WTC11 (cell line): Measurements from ENCODE around the gene OTP. TPM values are rescaled to one million over a fixed set of nuclear protein-coding genes. Genes with fewer than 3 reads are reported as not detected.

Source experiments
- ATAC-seq: fragments of 200-7000 bp; cut with Tn5 transposase; 2 replicates; pipeline ENCODE4 v1.10.0; 2021; ENCODE audit warnings: mild to moderate bottlenecking, moderate library complexity
- CTCF ChIA-PET: fragments of 300-600 bp; sonication (Branson Sonifier 250); formaldehyde crosslinking; loops from one replicate; lab custom pipeline; 2021; ENCODE audit warnings: antibody characterized with exemption; lab: Charles Lee
- POLR2A ChIA-PET: fragments of 350-600 bp; sonication (Branson Sonifier 250); formaldehyde crosslinking; loops from one replicate; lab custom pipeline; 2021; ENCODE audit warnings: antibody characterized with exemption; lab: Charles Lee
- DNase-seq: peaks from one replicate; pipeline ENCODE4 v3.0.0; 2021; ENCODE audit warnings: low spot score
- H3K27ac Mint-ChIP-seq: 2 replicates; pipeline ENCODE4 v1.8.0; 2021; ENCODE audit warnings: mixed read lengths
- H3K27me3 Mint-ChIP-seq: 2 replicates; pipeline ENCODE4 v1.8.0; 2021; ENCODE audit warnings: low read depth, mild to moderate bottlenecking, moderate library complexity, mixed read lengths
- H3K36me3 Mint-ChIP-seq: 2 replicates; pipeline ENCODE4 v1.8.0; 2021; ENCODE audit warnings: mixed read lengths
- H3K4me1 Mint-ChIP-seq: 2 replicates; pipeline ENCODE4 v1.8.0; 2022; ENCODE audit warnings: mixed read lengths
- H3K4me3 Mint-ChIP-seq: 2 replicates; pipeline ENCODE4 v1.8.0; 2021; ENCODE audit warnings: mild to moderate bottlenecking, moderate library complexity, mixed read lengths
- H3K9me3 Mint-ChIP-seq: 2 replicates; pipeline ENCODE4 v1.8.0; 2021; ENCODE audit warnings: mixed read lengths
- AFF4 ChIP-seq: sonication (generic); formaldehyde crosslinking; IDR thresholded peaks from 2 replicates; pipeline ENCODE4 v1.8.1; 2023; ENCODE audit warnings: mild to moderate bottlenecking, missing genetic modification reagents, borderline replicate concordance
- AR ChIP-seq: fragments of 250-450 bp; sonication (Bioruptor Pico); IDR thresholded peaks from 2 replicates; pipeline ENCODE4 v1.9.0; 2021; ENCODE audit warnings: mild to moderate bottlenecking
- ARID4B ChIP-seq: sonication (generic); formaldehyde crosslinking; IDR thresholded peaks from 2 replicates; pipeline ENCODE4 v1.8.0; 2023; ENCODE audit warnings: missing genetic modification reagents, mild to moderate bottlenecking, borderline replicate concordance
- CREM ChIP-seq: sonication (generic); formaldehyde crosslinking; IDR thresholded peaks from 2 replicates; pipeline ENCODE4 v1.8.1; 2022; ENCODE audit warnings: mild to moderate bottlenecking, missing genetic modification reagents, moderate library complexity
- E2F5 ChIP-seq: sonication (generic); formaldehyde crosslinking; IDR thresholded peaks from 2 replicates; pipeline ENCODE4 v1.8.1; 2022; ENCODE audit warnings: mild to moderate bottlenecking, moderate library complexity, missing genetic modification reagents
- ERG ChIP-seq: fragments of 250-450 bp; sonication (Bioruptor Pico); IDR thresholded peaks from 2 replicates; pipeline ENCODE4 v1.8.0; 2021; ENCODE audit warnings: mild to moderate bottlenecking
- GTF2I ChIP-seq: fragments of 250-450 bp; sonication (Bioruptor Pico); conservative IDR thresholded peaks from 2 replicates; pipeline ENCODE4 v1.4.0; 2021; ENCODE audit warnings: mild to moderate bottlenecking
- MLX ChIP-seq: sonication (generic); formaldehyde crosslinking; IDR thresholded peaks from 2 replicates; pipeline ENCODE4 v1.8.1; 2023; ENCODE audit warnings: mild to moderate bottlenecking, missing genetic modification reagents, moderate library complexity
- MYBL2 ChIP-seq: sonication (generic); formaldehyde crosslinking; IDR thresholded peaks from 2 replicates; pipeline ENCODE4 v1.8.1; 2023; ENCODE audit warnings: mild to moderate bottlenecking, moderate library complexity, missing genetic modification reagents
- NFYB ChIP-seq: sonication (generic); formaldehyde crosslinking; conservative IDR thresholded peaks from 2 replicates; pipeline ENCODE4 v1.8.0; 2022; ENCODE audit warnings: low read depth, missing genetic modification reagents
- PRRX2 ChIP-seq: fragments of 250-450 bp; sonication (Bioruptor Pico); IDR thresholded peaks from 2 replicates; pipeline ENCODE4 v1.8.0; 2021; ENCODE audit warnings: mild to moderate bottlenecking
- RORB ChIP-seq: fragments of 250-450 bp; sonication (Bioruptor Pico); IDR thresholded peaks from 2 replicates; pipeline ENCODE4 v1.9.0; 2021; ENCODE audit warnings: mild to moderate bottlenecking
- SMAD3 ChIP-seq: sonication (generic); formaldehyde crosslinking; IDR thresholded peaks from 2 replicates; pipeline ENCODE4 v1.8.0; 2022; ENCODE audit warnings: missing genetic modification reagents, mild to moderate bottlenecking, borderline replicate concordance
- USF2 ChIP-seq: sonication (generic); formaldehyde crosslinking; IDR thresholded peaks from 2 replicates; pipeline ENCODE4 v1.8.1; 2023; ENCODE audit warnings: mild to moderate bottlenecking, missing genetic modification reagents, moderate library complexity
- ZBTB43 ChIP-seq: sonication (generic); formaldehyde crosslinking; IDR thresholded peaks from 2 replicates; pipeline ENCODE4 v1.8.1; 2023; ENCODE audit warnings: mild to moderate bottlenecking, missing genetic modification reagents
- ZMAT4 ChIP-seq: fragments of 250-450 bp; sonication (Bioruptor Pico); IDR thresholded peaks from 2 replicates; pipeline ENCODE4 v1.9.0; 2021; ENCODE audit warnings: mild to moderate bottlenecking
- ZNF121 ChIP-seq: sonication (generic); formaldehyde crosslinking; IDR thresholded peaks from 2 replicates; pipeline ENCODE4 v1.8.0; 2023; ENCODE audit warnings: missing genetic modification reagents
- ZNF263 ChIP-seq: sonication (generic); formaldehyde crosslinking; IDR thresholded peaks from 2 replicates; pipeline ENCODE4 v1.8.1; 2022; ENCODE audit warnings: low read depth, mild to moderate bottlenecking, moderate library complexity, missing genetic modification reagents
- total RNA-seq: library from RNA; stranded (reverse); gene quantifications from 3 replicates; pipeline ENCODE4 v1.2.3, GENCODE V29; 2021

OTP gene
- total RNA-seq, 1 experiment from 2014 or later: not detected

GRCh38 chr5:77683171-77683732 is 44.7 kb upstream of the OTP start:
- no peak for TF ChIP-seq NFYB
- DNase-seq (no peak), ATAC-seq (no peak)
- no peak overlapping the region for H3K4me3 Mint-ChIP-seq
- CTCF ChIA-PET: no interaction called here
- no peaks in the 10 kb centered on the region for H3K36me3 Mint-ChIP-seq
- H3K9me3 Mint-ChIP-seq: no peaks in the 10 kb centered on the region
- H3K27ac Mint-ChIP-seq: no peak overlapping the region
- POLR2A ChIA-PET: no interaction called here
- no peaks in the 10 kb centered on the region for H3K4me1 Mint-ChIP-seq
- no peaks in the 10 kb centered on the region for H3K27me3 Mint-ChIP-seq

GRCh38 chr5:77670526-77670925 is 32.0 kb upstream of the OTP start:
- H3K27ac Mint-ChIP-seq: no peak overlapping the region
- no peak for ATAC-seq

More at GRCh38 chr5:77670526-77670925, 32.0 kb upstream of the OTP start:
- no peak for DNase-seq
- Mint-ChIP-seq H3K27me3 (no peaks in the 10 kb centered on the region; the same call in none of the 2 replicates), H3K9me3 (peaks cover 15% of the 10 kb centered on the region), H3K4me3 (no peak overlapping the region), H3K4me1 (no peaks in the 10 kb centered on the region), H3K36me3 (0 out of 2 replicates have a peak, but pooled peaks cover 3% of the 10 kb centered on the region)
- ChIA-PET POLR2A (no interaction called here), CTCF (no interaction called here)
- TF ChIP-seq SMAD3 (CRISPR knock-in tag) (no peak), ZNF263 (CRISPR knock-in tag) (no peak), MYBL2 (CRISPR knock-in tag) (no peak), GTF2I (CRISPR knock-in tag) (no peak), AR (no peak), PRRX2 (CRISPR knock-in tag) (no peak), ZNF121 (CRISPR knock-in tag) (no peak), RORB (no peak), ARID4B (CRISPR knock-in tag) (no peak), E2F5 (CRISPR knock-in tag) (no peak), AFF4 (CRISPR knock-in tag) (no peak), CREM (CRISPR knock-in tag) (no peak), ZMAT4 (CRISPR knock-in tag) (no peak), MLX (no peak), ERG (CRISPR knock-in tag) (no peak), USF2 (CRISPR knock-in tag) (no peak), ZBTB43 (CRISPR knock-in tag) (no peak)
